H9 (cell line): ENCODE data around the gene MAN1A1. TPM values are rescaled to one million over a fixed set of nuclear protein-coding genes. Genes with fewer than 3 reads are reported as not detected.

Experiments used
- DNase-seq: peaks from one replicate; pipeline ENCODE4 v3.0.0-alpha.2; 2017
- H2AFZ ChIP-seq: one replicate; pipeline ENCODE4 v1.6.1; 2013; ENCODE audit warnings: mild to moderate bottlenecking, low read length, control low read depth, moderate library complexity
- H2AK5ac ChIP-seq: 2 replicates; pipeline ENCODE4 v1.6.1; 2013; ENCODE audit warnings: low read length, control low read depth, mixed read lengths; ENCODE audit not compliant: insufficient read length
- H2BK120ac ChIP-seq: one replicate; pipeline ENCODE4 v1.6.1; 2013; ENCODE audit warnings: low read depth, mild to moderate bottlenecking, low read length, control low read depth, inconsistent platforms; ENCODE audit not compliant: poor library complexity, severe bottlenecking
- H2BK12ac ChIP-seq: 2 replicates; pipeline ENCODE4 v1.6.1; 2013; ENCODE audit warnings: low read length, control low read depth, mixed read lengths, low read depth; ENCODE audit not compliant: insufficient read length
- H2BK15ac ChIP-seq: 2 replicates; pipeline ENCODE4 v1.6.1; 2013; ENCODE audit warnings: low read depth, low read length, control low read depth
- H2BK20ac ChIP-seq: one replicate; pipeline ENCODE4 v1.6.1; 2013; ENCODE audit warnings: low read depth, mild to moderate bottlenecking, low read length, control low read depth, inconsistent platforms; ENCODE audit not compliant: poor library complexity, severe bottlenecking
- H2BK5ac ChIP-seq: 2 replicates; pipeline ENCODE4 v1.6.1; 2013; ENCODE audit warnings: low read length, control low read depth, mixed read lengths; ENCODE audit not compliant: insufficient read length
- H3K14ac ChIP-seq: 2 replicates; pipeline ENCODE4 v1.6.1; 2013; ENCODE audit warnings: low read length, control low read depth; ENCODE audit not compliant: insufficient read depth
- H3K18ac ChIP-seq: 2 replicates; pipeline ENCODE4 v1.6.1; 2013; ENCODE audit warnings: low read depth, mild to moderate bottlenecking, mixed read lengths, low read length, control low read depth; ENCODE audit not compliant: insufficient read length
- H3K23ac ChIP-seq: 2 replicates; pipeline ENCODE4 v1.6.1; 2013; ENCODE audit warnings: low read length, control low read depth, mixed read lengths, low read depth; ENCODE audit not compliant: insufficient read length
- H3K23me2 ChIP-seq: 2 replicates; pipeline ENCODE4 v1.6.1; 2013; ENCODE audit warnings: low read depth, mild to moderate bottlenecking, mixed read lengths, low read length, control low read depth; ENCODE audit not compliant: insufficient read length, poor library complexity, severe bottlenecking
- H3K27ac ChIP-seq: 2 replicates; pipeline ENCODE4 v1.5.1; 2013; ENCODE audit warnings: low read length, control low read depth, mixed read lengths, low read depth; ENCODE audit not compliant: insufficient read length
- H3K27me3 ChIP-seq: 2 replicates; pipeline ENCODE4 v1.6.1; 2013; ENCODE audit warnings: low read length, control low read depth, inconsistent platforms; ENCODE audit not compliant: insufficient read depth
- H3K4ac ChIP-seq: 2 replicates; pipeline ENCODE4 v1.6.1; 2013; ENCODE audit warnings: low read depth, mild to moderate bottlenecking, control low read depth, inconsistent platforms, low read length, moderate library complexity
- H3K4me1 ChIP-seq: 2 replicates; pipeline ENCODE4 v1.6.1; 2013; ENCODE audit warnings: low read length, control low read depth, inconsistent platforms; ENCODE audit not compliant: insufficient read depth
- H3K4me2 ChIP-seq: 2 replicates; pipeline ENCODE4 v1.6.1; 2013; ENCODE audit warnings: low read length, control low read depth, mixed read lengths; ENCODE audit not compliant: insufficient read length, insufficient read depth
- H3K56ac ChIP-seq: 2 replicates; pipeline ENCODE4 v1.6.1; 2013; ENCODE audit warnings: low read depth, mild to moderate bottlenecking, mixed read lengths, low read length, control low read depth; ENCODE audit not compliant: insufficient read length
- H3K79me1 ChIP-seq: 2 replicates; pipeline ENCODE4 v1.6.1; 2013; ENCODE audit warnings: low read depth, mild to moderate bottlenecking, moderate library complexity, low read length, control low read depth, inconsistent platforms; ENCODE audit not compliant: insufficient read depth, poor library complexity, severe bottlenecking
- H3K79me2 ChIP-seq: 2 replicates; pipeline ENCODE4 v1.6.1; 2013; ENCODE audit warnings: low read length, control low read depth, inconsistent platforms; ENCODE audit not compliant: insufficient read depth
- H3K9ac ChIP-seq: 2 replicates; pipeline ENCODE4 v1.6.1; 2013; ENCODE audit warnings: low read length, control low read depth, mixed read lengths; ENCODE audit not compliant: insufficient read length; ENCODE audit errors: extremely low read depth
- H3K9me3 ChIP-seq: one replicate; pipeline ENCODE4 v1.6.1; 2013; ENCODE audit warnings: low read depth, low read length, inconsistent platforms; ENCODE audit not compliant: control insufficient read depth
- H3T11ph ChIP-seq: one replicate; pipeline ENCODE4 v1.6.1; 2013; ENCODE audit warnings: mild to moderate bottlenecking, low read length, control low read depth, inconsistent platforms
- H4K20me1 ChIP-seq: one replicate; pipeline ENCODE4 v1.6.1; 2013; ENCODE audit not compliant: control insufficient read depth, insufficient read length, insufficient read depth
- H4K5ac ChIP-seq: 2 replicates; pipeline ENCODE4 v1.6.1; 2013; ENCODE audit warnings: low read depth, mild to moderate bottlenecking, mixed read lengths, low read length, control low read depth; ENCODE audit not compliant: insufficient read length
- H4K8ac ChIP-seq: replicated peaks from 2 replicates; pipeline ENCODE4 v1.6.1; 2013; ENCODE audit warnings: low read length, control low read depth, mixed read lengths, low read depth; ENCODE audit not compliant: insufficient read length
- H4K91ac ChIP-seq: 2 replicates; pipeline ENCODE4 v1.6.1; 2013; ENCODE audit warnings: low read depth, mild to moderate bottlenecking, moderate library complexity, mixed read lengths, low read length, control low read depth; ENCODE audit not compliant: insufficient read length
- H3K27ac Mint-ChIP-seq, 3 experiments: 2 replicates in 2 of 3; 3 replicates in 1 of 3; pipeline ENCODE4 v1.8.0; 2020 to 2021; ENCODE audit warnings: mixed read lengths in 3 of 3, mild to moderate bottlenecking in 1 of 3, moderate library complexity in 1 of 3
- H3K27me3 Mint-ChIP-seq: 2 replicates; pipeline ENCODE4 v1.8.0; 2021; ENCODE audit warnings: low read depth, mild to moderate bottlenecking, moderate library complexity, mixed read lengths
- H3K36me3 Mint-ChIP-seq, 3 experiments: 2 replicates in 2 of 3; 3 replicates in 1 of 3; pipeline ENCODE4 v1.8.0; 2020 to 2021; ENCODE audit warnings: low read depth in 3 of 3, mixed read lengths in 3 of 3; ENCODE audit not compliant: insufficient read depth in 1 of 3
- H3K4me1 Mint-ChIP-seq, 2 experiments: 2 replicates each; pipeline ENCODE4 v1.8.0; 2020; ENCODE audit warnings: mixed read lengths in 2 of 2
- H3K4me3 Mint-ChIP-seq, 2 experiments: 2 replicates in 1 of 2; 3 replicates in 1 of 2; pipeline ENCODE4 v1.8.0; 2020 to 2021; ENCODE audit warnings: mild to moderate bottlenecking in 2 of 2, mixed read lengths in 2 of 2, moderate library complexity in 1 of 2
- H3K9me3 Mint-ChIP-seq, 2 experiments: 2 replicates in 1 of 2; 3 replicates in 1 of 2; pipeline ENCODE4 v1.8.0; 2020; ENCODE audit warnings: mild to moderate bottlenecking in 2 of 2, mixed read lengths in 2 of 2, moderate library complexity in 1 of 2
- CTCF ChIP-seq: fragments of 200-600 bp; sonication (generic); conservative IDR thresholded peaks from 3 replicates; pipeline ENCODE4 v1.8.0; 2021; ENCODE audit warnings: antibody characterized with exemption, mild to moderate bottlenecking
- total RNA-seq: library from RNA; stranded (reverse); gene quantifications from 2 replicates; pipeline ENCODE4 v1.2.1, GENCODE V29; 2021

The MAN1A1 gene
- total RNA-seq, 1 experiment from 2014 or later, result 1.6 TPM

- Histone ChIP-seq H3K4me1 (no peaks in the 10 kb centered on the region; the same call in 1 of the 2 replicates), H2AFZ (no peak overlapping the region), H3K9me3 (no peaks in the 10 kb centered on the region), H2AK5ac (no peak overlapping the region), H3K9ac (no peak overlapping the region), H3K79me2 (no peaks in the 10 kb centered on the region), H3K4me2 (no peak overlapping the region), H4K20me1 (no peaks in the 10 kb centered on the region), H3K4ac (no peak overlapping the region), H3K27me3 (no peaks in the 10 kb centered on the region), H3K27ac (no peak overlapping the region), H4K5ac (no peak overlapping the region), H2BK20ac (no peak overlapping the region), H3K23me2 (no peaks in the 10 kb centered on the region), H3K23ac (no peak overlapping the region), H2BK5ac (no peak overlapping the region), H2BK15ac (no peak overlapping the region), H3K56ac (no peak overlapping the region), H2BK120ac (no peak overlapping the region), H2BK12ac (no peak overlapping the region), H3T11ph (no peak overlapping the region), H3K18ac (no peak overlapping the region), H4K91ac (no peak overlapping the region), H4K8ac (no peak overlapping the region), H3K79me1 (no peaks in the 10 kb centered on the region), H3K14ac (no peak overlapping the region)
- Mint-ChIP-seq H3K9me3 (no peaks in the 10 kb centered on the region), H3K27ac (no peak overlapping the region), H3K36me3 (no peaks in the 10 kb centered on the region), H3K27me3 (no peaks in the 10 kb centered on the region), H3K4me3 (no peak overlapping the region), H3K4me1 (peaks cover 7 to 13% of the 10 kb centered on the region in 2 experiments)
- no peak for DNase-seq
- no peak for TF ChIP-seq CTCF
Measured at GRCh38 chr6:119329794-119330180, 19.8 kb downstream of the MAN1A1 start.
